ENCODE results near the gene ZNF682.
"Not testable (repeated sequence)": the region's sequence is repeated elsewhere in the genome, so short reads cannot be mapped to it uniquely, and the experiment has no call there.

The ZNF682 gene

DNA sequence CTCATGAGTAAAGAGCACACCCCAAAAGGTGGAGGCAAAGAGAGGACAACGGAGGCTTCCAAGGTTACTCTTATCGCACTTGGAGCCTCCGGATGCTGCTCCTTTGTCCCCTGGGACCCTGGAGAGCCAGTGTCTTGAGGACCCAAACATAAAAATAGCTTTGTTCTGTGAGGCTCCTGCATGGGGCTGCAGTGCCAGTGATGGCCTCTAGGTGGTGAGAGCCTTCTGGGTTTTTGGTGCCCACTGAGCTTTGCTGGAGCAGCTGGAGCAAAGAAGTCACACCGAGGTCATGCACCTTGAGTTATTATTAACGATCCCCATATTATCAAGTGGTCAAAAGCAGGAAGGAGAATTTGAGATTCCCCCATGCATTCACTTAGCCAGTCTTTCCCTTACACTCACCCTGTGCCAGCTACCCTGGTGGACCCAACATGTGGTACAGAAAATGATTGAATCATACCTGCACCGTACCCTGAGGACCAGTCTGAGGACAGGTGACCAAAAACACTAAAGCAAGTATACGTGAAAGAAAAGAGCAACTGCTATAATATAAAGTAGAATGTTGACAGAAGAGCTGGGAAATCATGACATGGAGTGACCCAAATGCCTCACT is 41.5 kb downstream of the ZNF682 start:
- no peak for DNase-seq (ENCODE audit: low spot score)

GRCh38 chr19:19966862-19967261 is 72.4 kb downstream of the ZNF682 start:
- no peak for DNase-seq (ENCODE audit: low spot score)

GRCh38 chr19:19966126-19966525 is 73.2 kb downstream of the ZNF682 start:
- not testable (repeated sequence) for DNase-seq (ENCODE audit: low spot score)

- DNase-seq (ENCODE audit: low spot score) = no peak
Observed at GRCh38 chr19:19964416-19964815, 74.9 kb downstream of the ZNF682 start.

DNA sequence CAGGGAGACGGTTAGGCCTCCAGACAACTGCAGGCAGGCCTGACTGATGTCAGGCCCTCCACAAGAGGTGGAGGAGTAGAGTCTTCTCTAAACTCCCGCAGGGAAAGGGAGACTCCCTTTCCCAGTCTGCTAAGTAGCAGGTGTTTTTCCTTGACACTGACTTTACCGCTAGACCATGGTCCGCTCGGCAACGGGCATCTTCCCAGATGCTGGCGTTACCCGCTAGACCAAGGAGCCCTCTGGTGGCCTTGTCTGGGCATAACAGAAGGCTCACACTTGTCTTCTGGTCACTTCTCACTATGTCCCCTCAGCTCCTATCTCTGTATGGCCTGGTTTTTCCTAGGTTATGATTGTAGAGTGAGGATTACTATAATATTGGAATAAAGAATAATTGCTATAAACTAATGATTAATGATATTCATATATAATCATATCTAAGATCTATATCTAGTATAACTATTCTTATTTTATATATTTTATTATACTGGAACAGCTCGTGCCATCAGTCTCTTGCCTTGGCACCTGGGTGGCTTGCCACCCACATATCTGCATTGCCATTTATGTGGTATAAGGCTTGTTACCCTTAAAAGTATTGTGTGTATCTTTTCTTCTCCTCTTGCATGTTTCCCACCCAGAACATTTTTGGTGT is 80.0 kb downstream of the ZNF682 start:
- DNase-seq (ENCODE audit: low spot score) = not testable (repeated sequence)

DNA sequence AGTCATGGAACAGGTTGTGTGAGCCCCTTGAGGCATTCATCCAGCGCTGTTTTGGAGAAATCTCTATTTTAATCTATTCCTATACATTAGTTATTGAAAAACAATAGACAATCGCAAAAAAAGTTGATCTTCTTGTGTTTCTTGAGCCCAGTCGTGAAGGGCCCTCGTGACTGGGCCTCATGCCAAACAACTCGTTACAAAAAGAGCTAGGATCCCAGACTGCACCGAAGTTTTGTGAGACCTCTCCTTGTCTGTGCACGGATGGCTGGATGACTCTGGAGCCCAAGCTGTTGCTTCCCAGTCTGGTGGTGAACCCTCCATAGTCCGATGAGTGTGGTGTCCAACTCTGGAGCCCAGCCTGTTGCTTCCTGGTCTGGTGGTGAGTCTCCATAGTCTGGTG is 81.5 kb downstream of the ZNF682 start:
- not testable (repeated sequence) for DNase-seq (ENCODE audit: low spot score)

- no peak for DNase-seq (ENCODE audit: low spot score)
Observed at GRCh38 chr19:19956434-19957075, 82.8 kb downstream of the ZNF682 start.

DNA sequence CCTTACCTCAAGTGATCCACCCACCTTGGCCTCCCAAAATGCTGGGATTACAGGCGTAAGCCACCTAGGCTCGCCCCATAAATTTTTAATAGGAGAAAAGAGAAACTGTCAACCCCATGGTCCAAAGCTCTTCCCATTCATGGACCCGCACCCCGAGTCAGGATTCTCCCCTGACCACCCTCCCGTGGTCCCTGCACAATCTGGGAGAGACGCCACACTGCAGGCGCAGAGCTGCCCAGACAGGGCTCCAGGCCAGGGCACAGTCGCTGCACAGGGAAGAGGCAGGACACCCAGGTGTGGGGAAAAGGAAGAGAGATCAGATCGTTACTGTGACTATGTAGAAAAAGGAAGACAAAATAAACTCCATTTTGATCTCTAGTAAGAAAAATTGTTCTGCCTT is 84.1 kb downstream of the ZNF682 start:
- no peak for DNase-seq (ENCODE audit: low spot score)
